Endothelial cell of umbilical vein (primary cell): ENCODE measurements around the gene LCE6A.

Experiments
- CTCF ChIP-seq, 2 donors: IDR thresholded peaks; 1 replicate in 1 of 2; 2 replicates in 1 of 2; pipeline ENCODE4 v1.5.1; 2011; ENCODE audit warnings: low read length in 2 of 2, mild to moderate bottlenecking in 2 of 2, moderate library complexity in 2 of 2, control low read depth in 1 of 2, inconsistent platforms in 1 of 2, low read depth in 1 of 2; ENCODE audit not compliant: insufficient read depth in 1 of 2; ENCODE audit errors: extremely low read depth in 1 of 2
- EZH2 ChIP-seq: IDR thresholded peaks from 2 replicates; pipeline ENCODE4 v1.6.1; 2012; ENCODE audit warnings: borderline replicate concordance, low read depth, mild to moderate bottlenecking, moderate library complexity, low read length, inconsistent platforms; ENCODE audit not compliant: severe bottlenecking
- FOS ChIP-seq: IDR thresholded peaks from 2 replicates; pipeline ENCODE4 v1.6.1; 2011; ENCODE audit warnings: mild to moderate bottlenecking, low read length, moderate library complexity, borderline replicate concordance; ENCODE audit not compliant: insufficient read depth
- POLR2A ChIP-seq: IDR thresholded peaks from 2 replicates; pipeline ENCODE4 v1.6.1; 2012; ENCODE audit warnings: low read depth, mild to moderate bottlenecking, control low read depth, low read length
- POLR2AphosphoS5 ChIP-seq: IDR thresholded peaks from 2 replicates; pipeline ENCODE4 v1.6.1; 2012; ENCODE audit warnings: low read depth, mild to moderate bottlenecking, control low read depth, low read length, moderate library complexity; ENCODE audit not compliant: insufficient read depth
- TF ChIP-seq, protein P1 (sequence below): IDR thresholded peaks from 2 replicates; pipeline ENCODE4 v1.6.1; 2011; ENCODE audit not compliant: insufficient read depth, insufficient read length

DNA sequence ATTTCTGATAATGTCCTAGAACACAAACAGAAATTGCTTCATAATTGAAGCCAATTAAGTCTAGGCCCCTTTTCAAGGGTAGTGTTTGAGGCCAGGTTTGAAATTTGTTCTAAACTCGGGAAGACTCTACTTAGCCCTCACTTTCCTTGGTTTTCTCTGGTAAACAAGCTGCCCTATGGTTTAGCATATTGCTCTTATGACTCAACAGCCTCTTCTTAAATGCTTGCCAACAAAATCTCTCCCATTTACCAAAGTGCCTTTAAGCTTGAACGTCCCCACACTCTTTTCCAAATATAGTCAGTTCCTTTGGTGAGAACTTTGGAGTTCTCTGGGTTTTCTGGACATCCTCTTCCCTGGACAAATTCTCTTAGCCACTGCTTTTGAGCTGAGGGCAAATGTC, 5.8 kb upstream of the LCE6A start:
- no peak for TF ChIP-seq CTCF (IDR thresholded peaks at IDR 0.05; ENCODE audit: extremely low read depth in 1 of 2, insufficient read depth in 1 of 2, low read depth in 1 of 2, low read length in 2 of 2)
- TF ChIP-seq POLR2A, result no peak
- no peak for TF ChIP-seq POLR2AphosphoS5
- TF ChIP-seq, protein P1, sequence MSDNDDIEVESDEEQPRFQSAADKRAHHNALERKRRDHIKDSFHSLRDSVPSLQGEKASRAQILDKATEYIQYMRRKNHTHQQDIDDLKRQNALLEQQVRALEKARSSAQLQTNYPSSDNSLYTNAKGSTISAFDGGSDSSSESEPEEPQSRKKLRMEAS, result no peak
- no peak for TF ChIP-seq EZH2
- TF ChIP-seq FOS, result no peak
